GM12878 (cell line): ENCODE results near the gene GHRH. TPM values are rescaled to one million over a fixed set of nuclear protein-coding genes. Genes with fewer than 3 reads are reported as not detected.

ENCODE experiments used
- ATF2 ChIP-seq: IDR thresholded peaks from 2 replicates; pipeline ENCODE4 v1.6.1; 2012; ENCODE audit warnings: low read length, inconsistent platforms
- MEF2A ChIP-seq: IDR thresholded peaks from 2 replicates; pipeline ENCODE4 v1.6.1; 2011; ENCODE audit warnings: low read depth, mild to moderate bottlenecking, low read length, moderate library complexity; ENCODE audit not compliant: insufficient read depth
- MYC ChIP-seq: IDR thresholded peaks from 2 replicates; pipeline ENCODE4 v1.6.1; 2011; ENCODE audit warnings: mild to moderate bottlenecking, low read length, moderate library complexity, inconsistent platforms; ENCODE audit not compliant: insufficient read depth, insufficient replicate concordance, insufficient read length, severe bottlenecking
- PAX5 ChIP-seq: IDR thresholded peaks from 2 replicates; pipeline ENCODE4 v1.6.1; 2011; ENCODE audit warnings: low read depth, low read length, borderline replicate concordance
- RAD51 ChIP-seq: fragments of 450-650 bp; IDR thresholded peaks from 2 replicates; pipeline ENCODE4 v1.6.1; 2016; ENCODE audit warnings: moderate library complexity, mild to moderate bottlenecking, inconsistent platforms
- ZNF207 ChIP-seq: fragments of 450-650 bp; IDR thresholded peaks from 2 replicates; pipeline ENCODE4 v1.6.1; 2014; ENCODE audit warnings: antibody characterized with exemption, mild to moderate bottlenecking, borderline replicate concordance
- polyA plus RNA-seq, 11 experiments: library from polyadenylated mRNA; depleted of rRNA in 4 of 11; unstranded in 6 of 11; stranded (reverse) in 5 of 11; fragments of >200 nt; fragmentation: Nextera tagmentation in 4 of 11; fragmentation: Illumina TruSeq in 1 of 11; extraction: Ambion mirVana in 4 of 11; extraction: Trizol in 1 of 11; gene quantifications; 1 replicate in 1 of 11; 2 replicates in 10 of 11; pipeline versions ENCODE4 v1.2.1 to v1.2.3, GENCODE V29; 2011 to 2016; ENCODE audit warnings: inconsistent platforms in 2 of 11, missing spikeins in 2 of 11, low read depth in 1 of 11
- total RNA-seq, 4 experiments: library from RNA; depleted of rRNA in 3 of 4; stranded (reverse); fragments of >200 nt in 3 of 4; fragmentation: Illumina TruSeq in 1 of 4; extraction: Trizol in 1 of 4; gene quantifications; 2 replicates each; pipeline versions ENCODE4 v1.2.1 to v1.2.3, GENCODE V29; 2013 to 2021
- TF ChIP-seq, protein P1 (sequence below): IDR thresholded peaks from 2 replicates; pipeline ENCODE4 v1.6.1; 2012; ENCODE audit warnings: low read depth, low read length, improper control_type of control experiment
- TF ChIP-seq, protein P2 (sequence below): fragments of 450-650 bp; IDR thresholded peaks from 2 replicates; pipeline ENCODE4 v1.6.1; 2018; ENCODE audit warnings: borderline replicate concordance, mild to moderate bottlenecking; ENCODE audit not compliant: partially characterized antibody

Gene GHRH
- total and polyA plus RNA-seq, 10 of the 15 experiments (the other 5 are each of a cell fraction or from before 2014, with no cell fraction given) = not detected

- no peak for TF ChIP-seq MEF2A
- TF ChIP-seq, protein P1, sequence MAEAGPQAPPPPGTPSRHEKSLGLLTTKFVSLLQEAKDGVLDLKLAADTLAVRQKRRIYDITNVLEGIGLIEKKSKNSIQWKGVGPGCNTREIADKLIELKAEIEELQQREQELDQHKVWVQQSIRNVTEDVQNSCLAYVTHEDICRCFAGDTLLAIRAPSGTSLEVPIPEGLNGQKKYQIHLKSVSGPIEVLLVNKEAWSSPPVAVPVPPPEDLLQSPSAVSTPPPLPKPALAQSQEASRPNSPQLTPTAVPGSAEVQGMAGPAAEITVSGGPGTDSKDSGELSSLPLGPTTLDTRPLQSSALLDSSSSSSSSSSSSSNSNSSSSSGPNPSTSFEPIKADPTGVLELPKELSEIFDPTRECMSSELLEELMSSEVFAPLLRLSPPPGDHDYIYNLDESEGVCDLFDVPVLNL = no peak
- no peak for TF ChIP-seq ATF2
- no peak for TF ChIP-seq PAX5
- no peak for TF ChIP-seq RAD51
- TF ChIP-seq MYC = no peak
- TF ChIP-seq, protein P2, sequence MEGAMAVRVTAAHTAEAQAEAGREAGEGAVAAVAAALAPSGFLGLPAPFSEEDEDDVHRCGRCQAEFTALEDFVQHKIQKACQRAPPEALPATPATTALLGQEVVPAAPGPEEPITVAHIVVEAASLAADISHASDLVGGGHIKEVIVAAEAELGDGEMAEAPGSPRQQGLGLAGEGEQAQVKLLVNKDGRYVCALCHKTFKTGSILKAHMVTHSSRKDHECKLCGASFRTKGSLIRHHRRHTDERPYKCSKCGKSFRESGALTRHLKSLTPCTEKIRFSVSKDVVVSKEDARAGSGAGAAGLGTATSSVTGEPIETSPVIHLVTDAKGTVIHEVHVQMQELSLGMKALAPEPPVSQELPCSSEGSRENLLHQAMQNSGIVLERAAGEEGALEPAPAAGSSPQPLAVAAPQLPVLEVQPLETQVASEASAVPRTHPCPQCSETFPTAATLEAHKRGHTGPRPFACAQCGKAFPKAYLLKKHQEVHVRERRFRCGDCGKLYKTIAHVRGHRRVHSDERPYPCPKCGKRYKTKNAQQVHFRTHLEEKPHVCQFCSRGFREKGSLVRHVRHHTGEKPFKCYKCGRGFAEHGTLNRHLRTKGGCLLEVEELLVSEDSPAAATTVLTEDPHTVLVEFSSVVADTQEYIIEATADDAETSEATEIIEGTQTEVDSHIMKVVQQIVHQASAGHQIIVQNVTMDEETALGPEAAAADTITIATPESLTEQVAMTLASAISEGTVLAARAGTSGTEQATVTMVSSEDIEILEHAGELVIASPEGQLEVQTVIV = no peak
- TF ChIP-seq ZNF207 = no peak
- TF ChIP-seq, all 136 proteins: peak for 0
Measured at GRCh38 chr20:37205130-37205529, 56.5 kb downstream of the GHRH start (continued).
